K562 (cell line): Measurements from ENCODE around the gene HMOX1. TPM values are rescaled to one million over a fixed set of nuclear protein-coding genes. Genes with fewer than 3 reads are reported as not detected.

Source experiments
- ATAC-seq: fragments of 200-7000 bp; cut with Tn5 transposase; 3 replicates; pipeline ENCODE4 v1.9.1; 2020; ENCODE audit warnings: moderate library complexity
- BruUV-seq: library from RNA; stranded (reverse); fragments of 400-500 nt; replicated peaks from 2 replicates; lab custom pipeline; 2021; lab: Mats Ljungman, UMichigan
- CTCF ChIA-PET: fragments of 300-600 bp; formaldehyde crosslinking; extraction: SDS; loops from one replicate; lab custom pipeline; 2021; ENCODE audit warnings: low intra/inter-chr PET ratio; lab: Yijun Ruan, JAX
- POLR2A ChIA-PET: fragments of 300-600, 350-650 bp; sonication (Branson Sonifier 250); formaldehyde crosslinking; extraction: SDS; loops from one replicate; lab custom pipeline; 2021; ENCODE audit warnings: antibody characterized with exemption, inconsistent platforms; lab: Yijun Ruan, JAX
- DNase-seq, 4 experiments: peaks; one replicate each; pipeline versions ENCODE4 v3.0.0 to v3.0.0-alpha.2; 2011 to 2018; ENCODE audit warnings: low spot score in 3 of 4, mixed read lengths in 3 of 4; ENCODE audit errors: extremely low read depth in 1 of 4
- FAIRE-seq: peaks from 2 replicates; lab custom pipeline; 2011; peaks lifted over from hg19 to GRCh38; lab: Jason Lieb, UNC
- H2AFZ ChIP-seq: 2 replicates; pipeline ENCODE4 v1.6.0; 2011; ENCODE audit warnings: low read depth, low read length, control low read depth, inconsistent platforms
- H3K27ac ChIP-seq: fragments of 200-600 bp; 3 replicates; pipeline ENCODE4 v1.8.0; 2011; ENCODE audit warnings: low read depth, mild to moderate bottlenecking, control low read depth, inconsistent platforms, low read length, moderate library complexity, mixed read lengths; ENCODE audit errors: extremely low read depth
- H3K27me3 ChIP-seq, 2 experiments: fragments of 300-600 bp in 1 of 2; 2 replicates in 1 of 2; 3 replicates in 1 of 2; pipeline versions ENCODE4 v1.6.0 to v1.8.0; 2011; ENCODE audit warnings: inconsistent platforms in 2 of 2, low read length in 2 of 2, mild to moderate bottlenecking in 1 of 2, mixed read lengths in 1 of 2, moderate library complexity in 1 of 2; ENCODE audit not compliant: control insufficient read depth in 2 of 2, insufficient read depth in 2 of 2
- H3K36me3 ChIP-seq: fragments of 300-600 bp; 3 replicates; pipeline ENCODE4 v1.8.0; 2011; ENCODE audit warnings: mild to moderate bottlenecking, low read length, inconsistent platforms; ENCODE audit not compliant: control insufficient read depth, insufficient read depth
- H3K4me1 ChIP-seq, 2 experiments: fragments of 200-600 bp in 1 of 2; replicated peaks in 1 of 2; 2 replicates in 1 of 2; 3 replicates in 1 of 2; pipeline versions ENCODE4 v1.5.1 to v1.8.0; 2011; ENCODE audit warnings: inconsistent platforms in 2 of 2, low read length in 2 of 2, mild to moderate bottlenecking in 1 of 2, mixed read lengths in 1 of 2, moderate library complexity in 1 of 2; ENCODE audit not compliant: control insufficient read depth in 2 of 2, insufficient read depth in 2 of 2
- H3K4me2 ChIP-seq: 2 replicates; pipeline ENCODE4 v1.6.1; 2011; ENCODE audit warnings: low read length, control low read depth, inconsistent platforms, mixed read lengths; ENCODE audit not compliant: insufficient read depth
- H3K4me3 ChIP-seq: fragments of 200-600 bp; sonication (generic), shearing (Covaris generic); 2 replicates; pipeline ENCODE4 v1.5.1; 2016; ENCODE audit warnings: control low read depth, inconsistent platforms
- H3K79me2 ChIP-seq: fragments of 200-600 bp; 3 replicates; pipeline ENCODE4 v1.8.0; 2011; ENCODE audit warnings: low read length, inconsistent platforms; ENCODE audit not compliant: control insufficient read depth, insufficient read depth
- H3K9ac ChIP-seq, 2 experiments: 2 replicates each; pipeline versions ENCODE4 v1.6.0 to v1.6.1; 2011; ENCODE audit warnings: low read depth in 2 of 2, low read length in 2 of 2, control low read depth in 1 of 2, inconsistent platforms in 1 of 2, mild to moderate bottlenecking in 1 of 2, mixed read lengths in 1 of 2; ENCODE audit not compliant: insufficient read depth in 1 of 2
- H3K9me1 ChIP-seq: one replicate; pipeline ENCODE4 v1.6.0; 2011; ENCODE audit warnings: inconsistent platforms, mild to moderate bottlenecking, low read length, moderate library complexity; ENCODE audit not compliant: control insufficient read depth, insufficient read depth
- H3K9me3 ChIP-seq: replicated peaks from 2 replicates; pipeline ENCODE4 v1.5.1; 2011; ENCODE audit warnings: low read depth, low read length, inconsistent platforms; ENCODE audit not compliant: control insufficient read depth, insufficient read depth
- H4K20me1 ChIP-seq: replicated peaks from 2 replicates; pipeline ENCODE4 v1.6.1; 2011; ENCODE audit warnings: low read length, inconsistent platforms, mixed read lengths; ENCODE audit not compliant: control insufficient read depth, insufficient read depth
- BRD9 ChIP-seq: fragments of 450-650 bp; IDR thresholded peaks from 2 replicates; pipeline ENCODE4 v1.6.1; 2018; ENCODE audit warnings: low read depth; ENCODE audit not compliant: partially characterized antibody
- CUX1 ChIP-seq: fragments of 200-800 bp; sonication (Bioruptor generic); IDR thresholded peaks from 2 replicates; pipeline ENCODE4 v1.6.1; 2016; ENCODE audit warnings: missing genetic modification characterization, missing compliant biosample characterization
- ESRRA ChIP-seq: fragments of 450-650 bp; IDR thresholded peaks from 2 replicates; pipeline ENCODE4 v1.6.1; 2014; ENCODE audit warnings: low read depth, mild to moderate bottlenecking, moderate library complexity, borderline replicate concordance
- PCBP1 ChIP-seq: fragments of 200-400 bp; formaldehyde crosslinking; IDR thresholded peaks from 2 replicates; pipeline ENCODE4 v1.6.1; 2018; ENCODE audit warnings: mild to moderate bottlenecking, low read depth, low read length; ENCODE audit not compliant: poor library complexity, severe bottlenecking
- RUNX1 ChIP-seq: sonication (generic); IDR thresholded peaks from 2 replicates; pipeline ENCODE4 v1.6.1; 2016; ENCODE audit warnings: antibody characterized with exemption, low read depth
- SRSF1 ChIP-seq: fragments of 200-400 bp; formaldehyde crosslinking; IDR thresholded peaks from 2 replicates; pipeline ENCODE4 v1.6.1; 2017; ENCODE audit warnings: mild to moderate bottlenecking, low read depth, low read length, moderate library complexity
- ZNF253 ChIP-seq: fragments of 250-450 bp; sonication (Bioruptor Pico); conservative IDR thresholded peaks from 2 replicates; pipeline ENCODE4 v1.6.1; 2021; ENCODE audit warnings: mild to moderate bottlenecking
- ZNF398 ChIP-seq: fragments of 250-450 bp; sonication (Bioruptor Pico); IDR thresholded peaks from 2 replicates; pipeline ENCODE4 v1.8.0; 2021; ENCODE audit warnings: moderate library complexity, mild to moderate bottlenecking, inconsistent platforms
- ZNF445 ChIP-seq: fragments of 250-450 bp; sonication (Bioruptor Pico); IDR thresholded peaks from 2 replicates; pipeline ENCODE4 v1.4.0; 2020; ENCODE audit warnings: low read depth, mild to moderate bottlenecking, moderate library complexity
- WGBS: fragments of 100-300 bp; shearing (Covaris generic); methylation state at CpG from one replicate; pipeline ENCODE4 v1.1.6; 2016; ENCODE audit warnings: low coverage, mixed read lengths; ENCODE audit not compliant: insufficient coverage; ENCODE audit errors: missing lambda C conversion rate; 5-methylcytosine and 5-hydroxymethylcytosine counted together
- in situ Hi-C: fragments of 300-500 bp; cut with MboI; formaldehyde crosslinking; loops from 4 replicates; pipeline ENCODE4 v1.15.0; 2018; ENCODE audit warnings: inconsistent platforms, mixed read lengths
- intact Hi-C: fragments of 100-400 bp; cut with micrococcal nuclease; formaldehyde crosslinking; loops from 2 replicates; pipeline ENCODE4 v1.14.2; 2022
- polyA plus RNA-seq, 8 experiments: library from polyadenylated mRNA; depleted of rRNA in 4 of 8; stranded (reverse) in 5 of 8; unstranded in 3 of 8; fragments of >200 nt; fragmentation: Nextera tagmentation in 2 of 8; fragmentation: Illumina TruSeq in 1 of 8; extraction: Ambion mirVana in 2 of 8; extraction: Trizol in 1 of 8; gene quantifications; 2 replicates each; pipeline versions ENCODE4 v1.2.1 to v1.2.3, GENCODE V29; 2011 to 2014; ENCODE audit warnings: inconsistent platforms in 1 of 8, missing spikeins in 1 of 8
- total RNA-seq, 7 experiments: library from RNA; depleted of rRNA in 6 of 7; stranded (reverse); fragments of >200 nt in 6 of 7; fragmentation: Illumina TruSeq in 2 of 7; extraction: Trizol in 2 of 7; gene quantifications; 2 replicates each; pipeline versions ENCODE4 v1.2.1 to v1.2.3, GENCODE V29; 2011 to 2021; ENCODE audit warnings: low replicate concordance in 1 of 7
- TF ChIP-seq, protein P1 (sequence below): fragments of 450-650 bp; formaldehyde crosslinking; IDR thresholded peaks from 2 replicates; pipeline ENCODE4 v1.4.0; 2020; ENCODE audit warnings: mild to moderate bottlenecking

The HMOX1 gene
- total and polyA plus RNA-seq, 9 of the 15 experiments (the other 6 are each of a cell fraction or from before 2014, with no cell fraction given) = not detected

DNA sequence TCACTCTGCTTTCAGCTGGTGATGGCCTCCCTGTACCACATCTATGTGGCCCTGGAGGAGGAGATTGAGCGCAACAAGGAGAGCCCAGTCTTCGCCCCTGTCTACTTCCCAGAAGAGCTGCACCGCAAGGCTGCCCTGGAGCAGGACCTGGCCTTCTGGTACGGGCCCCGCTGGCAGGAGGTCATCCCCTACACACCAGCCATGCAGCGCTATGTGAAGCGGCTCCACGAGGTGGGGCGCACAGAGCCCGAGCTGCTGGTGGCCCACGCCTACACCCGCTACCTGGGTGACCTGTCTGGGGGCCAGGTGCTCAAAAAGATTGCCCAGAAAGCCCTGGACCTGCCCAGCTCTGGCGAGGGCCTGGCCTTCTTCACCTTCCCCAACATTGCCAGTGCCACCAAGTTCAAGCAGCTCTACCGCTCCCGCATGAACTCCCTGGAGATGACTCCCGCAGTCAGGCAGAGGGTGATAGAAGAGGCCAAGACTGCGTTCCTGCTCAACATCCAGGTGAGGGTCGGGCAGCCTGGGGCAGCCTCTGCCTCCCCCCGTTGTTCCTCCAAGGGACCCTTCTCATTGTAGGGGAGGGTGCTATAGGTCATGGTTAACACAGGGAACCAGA lies 5.9 kb downstream of the HMOX1 start:
- Histone ChIP-seq H3K4me1 (peaks cover 0 to 7% of the 10 kb centered on the region in 2 experiments; a peak in 3 of 5 replicates), H3K79me2 (no peaks in the 10 kb centered on the region), H3K27ac (no peak overlapping the region), H3K9ac (no peak overlapping the region), H3K27me3 (no peaks in the 10 kb centered on the region), H3K36me3 (no peaks in the 10 kb centered on the region), H4K20me1 (no peaks in the 10 kb centered on the region), H3K9me1 (no peaks in the 10 kb centered on the region), H3K9me3 (no peaks in the 10 kb centered on the region), H3K4me3 (no peak overlapping the region), H3K4me2 (no peak overlapping the region), H2AFZ (no peak overlapping the region)
- WGBS = 62% methylated on average over 15 of the region's 19 CpGs
- intact Hi-C loops (no loop called here), in situ Hi-C loops (no loop called here)
- ATAC-seq = no peak
- no peak for TF ChIP-seq RUNX1
- no peak for TF ChIP-seq PCBP1
- no peak for TF ChIP-seq ESRRA
- TF ChIP-seq SRSF1 = no peak
- TF ChIP-seq CUX1 (CRISPR knock-in tag) = no peak
- TF ChIP-seq BRD9 = no peak
- no peak for TF ChIP-seq ZNF253 (CRISPR knock-in tag)
- no peak for TF ChIP-seq ZNF398 (CRISPR knock-in tag)
- TF ChIP-seq ZNF445 = no peak
- TF ChIP-seq, protein P1, sequence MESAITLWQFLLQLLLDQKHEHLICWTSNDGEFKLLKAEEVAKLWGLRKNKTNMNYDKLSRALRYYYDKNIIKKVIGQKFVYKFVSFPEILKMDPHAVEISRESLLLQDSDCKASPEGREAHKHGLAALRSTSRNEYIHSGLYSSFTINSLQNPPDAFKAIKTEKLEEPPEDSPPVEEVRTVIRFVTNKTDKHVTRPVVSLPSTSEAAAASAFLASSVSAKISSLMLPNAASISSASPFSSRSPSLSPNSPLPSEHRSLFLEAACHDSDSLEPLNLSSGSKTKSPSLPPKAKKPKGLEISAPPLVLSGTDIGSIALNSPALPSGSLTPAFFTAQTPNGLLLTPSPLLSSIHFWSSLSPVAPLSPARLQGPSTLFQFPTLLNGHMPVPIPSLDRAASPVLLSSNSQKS (CRISPR knock-in tag) = no peak
- ChIA-PET POLR2A (interaction anchor here (0.7 to 3.6 kb wide), 4 partner anchors 8 to 16 kb away, joined by 3 to 14 read pairs (median 5); no protein-coding TSS in a partner anchor), CTCF (no interaction called here)
- DNase-seq = no peak
- FAIRE-seq = no peak
- no TSS peak for BruUV-seq
